Nephron (organoid): ENCODE results near the gene RPL3.
"Not testable (repeated sequence)": the region's sequence is repeated elsewhere in the genome, so short reads cannot be mapped to it uniquely, and the experiment has no call there.

Experiments
- H3K27ac Mint-ChIP-seq, 3 experiments: 2 replicates each; pipeline ENCODE4 v1.8.0; 2020; ENCODE audit warnings: mixed read lengths in 3 of 3, mild to moderate bottlenecking in 2 of 3, moderate library complexity in 1 of 3
- H3K27me3 Mint-ChIP-seq: 2 replicates; pipeline ENCODE4 v1.8.0; 2021; ENCODE audit warnings: low read depth, mild to moderate bottlenecking, moderate library complexity, mixed read lengths
- H3K36me3 Mint-ChIP-seq: 2 replicates; pipeline ENCODE4 v1.8.0; 2020; ENCODE audit warnings: low read depth, mixed read lengths
- H3K4me1 Mint-ChIP-seq: 2 replicates; pipeline ENCODE4 v1.8.0; 2020; ENCODE audit warnings: mixed read lengths
- H3K4me3 Mint-ChIP-seq, 3 experiments: 2 replicates each; pipeline ENCODE4 v1.8.0; 2020; ENCODE audit warnings: mild to moderate bottlenecking in 3 of 3, mixed read lengths in 3 of 3, moderate library complexity in 2 of 3
- H3K9me3 Mint-ChIP-seq: 2 replicates; pipeline ENCODE4 v1.8.0; 2020; ENCODE audit warnings: mixed read lengths
- CTCF ChIP-seq, 3 experiments: fragments of 200-600 bp; sonication (generic); IDR thresholded peaks; one replicate each; pipeline ENCODE4 v1.5.0; 2021; ENCODE audit warnings: antibody characterized with exemption in 3 of 3; ENCODE audit not compliant: unreplicated experiment in 3 of 3

The RPL3 gene

GRCh38 chr22:39327995-39328754 is 8.8 kb upstream of the RPL3 start:
- H3K9me3 Mint-ChIP-seq, result no peaks in the 10 kb centered on the region
- no peak overlapping the region for H3K4me3 Mint-ChIP-seq
- H3K27me3 Mint-ChIP-seq, result peaks cover 4% of the 10 kb centered on the region
- H3K4me1 Mint-ChIP-seq, result peaks cover 8% of the 10 kb centered on the region
- TF ChIP-seq CTCF (IDR thresholded peaks at IDR 0.05; ENCODE audit: unreplicated experiment in 3 of 3), result no peak
- no peaks in the 10 kb centered on the region for H3K36me3 Mint-ChIP-seq
- H3K27ac Mint-ChIP-seq, result no peak overlapping the region

- Mint-ChIP-seq H3K4me3 (no peak overlapping the region), H3K36me3 (no peaks in the 10 kb centered on the region), H3K4me1 (no peaks in the 10 kb centered on the region), H3K9me3 (no peaks in the 10 kb centered on the region), H3K27me3 (peaks cover 4% of the 10 kb centered on the region), H3K27ac (peak overlapping the region in 1 of 3 experiments; percentile 14)
- TF ChIP-seq CTCF (IDR thresholded peaks at IDR 0.05; ENCODE audit: unreplicated experiment in 3 of 3), result no peak
These were observed 6.0 kb upstream of the RPL3 start for GRCh38 chr22:39325392-39325932.

GRCh38 chr22:39320616-39321029 is 1.2 kb upstream of the RPL3 start:
- H3K27me3 Mint-ChIP-seq, H3K9me3 Mint-ChIP-seq: not testable (repeated sequence)
- TF ChIP-seq CTCF (IDR thresholded peaks at IDR 0.05; ENCODE audit: unreplicated experiment in 3 of 3), result peak in 1 of 3 experiments; percentile 1
- peaks cover 37% of the 10 kb centered on the region for H3K36me3 Mint-ChIP-seq
- peak overlapping the region; percentile 86 to 100 (median 99) for H3K4me3 Mint-ChIP-seq
- peaks cover 30% of the 10 kb centered on the region for H3K4me1 Mint-ChIP-seq
- peak overlapping the region; percentile 100 for H3K27ac Mint-ChIP-seq

GRCh38 chr22:39318507-39319283 is 728 bp downstream of the RPL3 start:
- Mint-ChIP-seq H3K36me3 (peaks cover 57% of the 10 kb centered on the region), H3K27ac (peak overlapping the region; percentile 100), H3K9me3 (no peaks in the 10 kb centered on the region), H3K4me3 (peak overlapping the region; percentile 99 to 100 (median 100)), H3K4me1 (peaks cover 35% of the 10 kb centered on the region), H3K27me3 (no peaks in the 10 kb centered on the region)
- no peak for TF ChIP-seq CTCF (IDR thresholded peaks at IDR 0.05; ENCODE audit: unreplicated experiment in 3 of 3)

- no peaks in the 10 kb centered on the region for H3K9me3 Mint-ChIP-seq
- H3K4me3 Mint-ChIP-seq, result peak overlapping the region; percentile 99 to 100 (median 100)
- TF ChIP-seq CTCF (IDR thresholded peaks at IDR 0.05; ENCODE audit: unreplicated experiment in 3 of 3), result no peak
- H3K27ac Mint-ChIP-seq, result peak overlapping the region; percentile 100
- peaks cover 64% of the 10 kb centered on the region for H3K36me3 Mint-ChIP-seq
- no peaks in the 10 kb centered on the region for H3K27me3 Mint-ChIP-seq
- H3K4me1 Mint-ChIP-seq, result peaks cover 35% of the 10 kb centered on the region
These were observed 1.5 kb downstream of the RPL3 start for GRCh38 chr22:39317775-39318506.
